Caco-2 (cell line): ENCODE results near the gene ABCD1. TPM values are rescaled to one million over a fixed set of nuclear protein-coding genes. Genes with fewer than 3 reads are reported as not detected.

Source experiments
- BruUV-seq: library from RNA; stranded (reverse); fragments of 400-500 nt; replicated peaks from 2 replicates; lab custom pipeline; 2021; lab: Mats Ljungman, UMichigan
- CTCF ChIA-PET: fragments of 300-600 bp; sonication (Branson Sonifier 250); formaldehyde crosslinking; loops from one replicate; lab custom pipeline; 2022; ENCODE audit warnings: antibody characterized with exemption; lab: Charles Lee
- POLR2A ChIA-PET: fragments of 300-600 bp; sonication (Branson Sonifier 250); formaldehyde crosslinking; loops from one replicate; lab custom pipeline; 2022; ENCODE audit warnings: antibody characterized with exemption; lab: Charles Lee
- DNase-seq, 2 experiments: peaks; one replicate each; pipeline versions ENCODE4 v3.0.0 to v3.0.0-alpha.2; 2020 to 2022
- H3K27me3 ChIP-seq: replicated peaks from 2 replicates; pipeline ENCODE4 v1.6.0; 2011; ENCODE audit warnings: low read length; ENCODE audit not compliant: control insufficient read depth, insufficient read depth
- H3K36me3 ChIP-seq: 2 replicates; pipeline ENCODE4 v1.5.1; 2011; ENCODE audit warnings: low read length; ENCODE audit not compliant: control insufficient read depth, insufficient read depth
- H3K4me1 ChIP-seq: fragments of 250-450 bp; sonication (Bioruptor Pico); 2 replicates; pipeline ENCODE4 v1.5.1; 2020; ENCODE audit warnings: mild to moderate bottlenecking
- H3K4me3 ChIP-seq: 2 replicates; pipeline ENCODE4 v1.5.1; 2011; ENCODE audit warnings: low read depth, mild to moderate bottlenecking, control low read depth, low read length
- H3K9me3 ChIP-seq: fragments of 250-450 bp; sonication (Bioruptor Pico); 2 replicates; pipeline ENCODE4 v1.5.1; 2020; ENCODE audit warnings: mild to moderate bottlenecking, moderate library complexity
- H3K27ac Mint-ChIP-seq: one replicate; pipeline ENCODE4 v1.8.0; 2022; ENCODE audit warnings: mixed read lengths; ENCODE audit not compliant: unreplicated experiment
- H3K27me3 Mint-ChIP-seq: one replicate; pipeline ENCODE4 v1.8.0; 2022; ENCODE audit warnings: mixed read lengths; ENCODE audit not compliant: insufficient read depth, unreplicated experiment
- H3K36me3 Mint-ChIP-seq: one replicate; pipeline ENCODE4 v1.8.0; 2022; ENCODE audit warnings: mild to moderate bottlenecking, mixed read lengths; ENCODE audit not compliant: insufficient read depth, unreplicated experiment
- H3K4me1 Mint-ChIP-seq: one replicate; pipeline ENCODE4 v1.8.0; 2022; ENCODE audit warnings: low read depth, mixed read lengths; ENCODE audit not compliant: unreplicated experiment
- H3K4me3 Mint-ChIP-seq: one replicate; pipeline ENCODE4 v1.8.0; 2022; ENCODE audit warnings: mild to moderate bottlenecking, moderate library complexity, mixed read lengths; ENCODE audit not compliant: unreplicated experiment
- H3K9me3 Mint-ChIP-seq: one replicate; pipeline ENCODE4 v1.8.0; 2022; ENCODE audit warnings: mixed read lengths; ENCODE audit not compliant: unreplicated experiment
- intact Hi-C: fragments of 100-400 bp; cut with micrococcal nuclease; formaldehyde crosslinking; loops from one replicate; pipeline ENCODE4 v1.10.0; 2022; ENCODE audit not compliant: unreplicated experiment
- total RNA-seq: library from RNA; stranded (reverse); gene quantifications from 2 replicates; pipeline ENCODE4 v1.2.3, GENCODE V29; 2022
- TF ChIP-seq, protein P1 (sequence below), 2 experiments: fragments of 200-600 bp in 1 of 2; IDR thresholded peaks; 1 replicate in 1 of 2; 2 replicates in 1 of 2; pipeline versions ENCODE4 v1.5.1 to v1.8.0; 2011 to 2022; ENCODE audit warnings: antibody characterized with exemption in 1 of 2, control low read depth in 1 of 2, inconsistent platforms in 1 of 2, low read depth in 1 of 2, low read length in 1 of 2, mild to moderate bottlenecking in 1 of 2, moderate library complexity in 1 of 2; ENCODE audit not compliant: insufficient read depth in 1 of 2, severe bottlenecking in 1 of 2, unreplicated experiment in 1 of 2

Gene ABCD1
- total RNA-seq, 1 experiment from 2014 or later: 4.3 TPM

DNA sequence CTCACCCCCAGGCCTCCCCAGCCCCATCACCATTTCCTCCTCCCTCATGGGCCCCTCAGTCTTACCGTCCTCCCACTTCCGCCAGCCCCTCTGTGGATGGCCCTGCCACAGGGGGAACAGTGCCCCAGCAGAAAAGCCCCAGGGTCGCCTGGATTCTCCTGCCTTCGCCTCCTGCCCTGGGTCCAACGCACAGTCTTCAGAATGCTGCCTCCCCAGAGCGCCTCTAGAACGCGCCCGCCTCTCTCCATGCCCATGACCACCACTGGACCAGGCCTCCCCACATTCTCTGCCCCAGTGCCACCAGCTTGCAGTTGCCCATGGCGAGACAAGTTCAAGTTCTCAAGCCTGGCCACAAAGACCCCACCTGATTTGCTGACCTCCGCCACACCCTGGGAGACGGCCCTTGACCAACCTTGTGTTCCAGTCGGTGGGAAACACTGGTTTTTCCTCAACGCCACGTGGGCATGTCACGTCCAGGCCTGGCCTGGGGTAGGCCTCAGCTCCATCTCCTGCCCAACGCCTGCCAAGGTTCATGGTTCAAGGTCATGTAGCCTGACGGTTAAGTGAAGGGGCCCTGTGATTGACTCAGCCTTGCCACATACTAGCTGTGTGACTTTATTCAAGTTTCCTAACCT, 38.8 kb downstream of the ABCD1 start:
- TF ChIP-seq, protein P1, sequence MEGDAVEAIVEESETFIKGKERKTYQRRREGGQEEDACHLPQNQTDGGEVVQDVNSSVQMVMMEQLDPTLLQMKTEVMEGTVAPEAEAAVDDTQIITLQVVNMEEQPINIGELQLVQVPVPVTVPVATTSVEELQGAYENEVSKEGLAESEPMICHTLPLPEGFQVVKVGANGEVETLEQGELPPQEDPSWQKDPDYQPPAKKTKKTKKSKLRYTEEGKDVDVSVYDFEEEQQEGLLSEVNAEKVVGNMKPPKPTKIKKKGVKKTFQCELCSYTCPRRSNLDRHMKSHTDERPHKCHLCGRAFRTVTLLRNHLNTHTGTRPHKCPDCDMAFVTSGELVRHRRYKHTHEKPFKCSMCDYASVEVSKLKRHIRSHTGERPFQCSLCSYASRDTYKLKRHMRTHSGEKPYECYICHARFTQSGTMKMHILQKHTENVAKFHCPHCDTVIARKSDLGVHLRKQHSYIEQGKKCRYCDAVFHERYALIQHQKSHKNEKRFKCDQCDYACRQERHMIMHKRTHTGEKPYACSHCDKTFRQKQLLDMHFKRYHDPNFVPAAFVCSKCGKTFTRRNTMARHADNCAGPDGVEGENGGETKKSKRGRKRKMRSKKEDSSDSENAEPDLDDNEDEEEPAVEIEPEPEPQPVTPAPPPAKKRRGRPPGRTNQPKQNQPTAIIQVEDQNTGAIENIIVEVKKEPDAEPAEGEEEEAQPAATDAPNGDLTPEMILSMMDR (IDR thresholded peaks at IDR 0.05; ENCODE audit: insufficient read depth in 1 of 2, low read depth in 1 of 2, low read length in 1 of 2, severe bottlenecking in 1 of 2, unreplicated experiment in 1 of 2): no peak
- Histone ChIP-seq H3K9me3 (no peaks in the 10 kb centered on the region), H3K27me3 (no peaks in the 10 kb centered on the region), H3K4me1 (no peaks in the 10 kb centered on the region), H3K36me3 (no peaks in the 10 kb centered on the region), H3K4me3 (no peak overlapping the region)
- Mint-ChIP-seq H3K4me1 (no peaks in the 10 kb centered on the region), H3K27me3 (no peaks in the 10 kb centered on the region), H3K9me3 (no peaks in the 10 kb centered on the region), H3K36me3 (peaks cover 4% of the 10 kb centered on the region), H3K27ac (no peak overlapping the region), H3K4me3 (no peak overlapping the region)
- intact Hi-C loops: no loop called here
- POLR2A ChIA-PET: no interaction called here
- CTCF ChIA-PET: no interaction called here
- BruUV-seq: no TSS peak
- no peak for DNase-seq

DNA sequence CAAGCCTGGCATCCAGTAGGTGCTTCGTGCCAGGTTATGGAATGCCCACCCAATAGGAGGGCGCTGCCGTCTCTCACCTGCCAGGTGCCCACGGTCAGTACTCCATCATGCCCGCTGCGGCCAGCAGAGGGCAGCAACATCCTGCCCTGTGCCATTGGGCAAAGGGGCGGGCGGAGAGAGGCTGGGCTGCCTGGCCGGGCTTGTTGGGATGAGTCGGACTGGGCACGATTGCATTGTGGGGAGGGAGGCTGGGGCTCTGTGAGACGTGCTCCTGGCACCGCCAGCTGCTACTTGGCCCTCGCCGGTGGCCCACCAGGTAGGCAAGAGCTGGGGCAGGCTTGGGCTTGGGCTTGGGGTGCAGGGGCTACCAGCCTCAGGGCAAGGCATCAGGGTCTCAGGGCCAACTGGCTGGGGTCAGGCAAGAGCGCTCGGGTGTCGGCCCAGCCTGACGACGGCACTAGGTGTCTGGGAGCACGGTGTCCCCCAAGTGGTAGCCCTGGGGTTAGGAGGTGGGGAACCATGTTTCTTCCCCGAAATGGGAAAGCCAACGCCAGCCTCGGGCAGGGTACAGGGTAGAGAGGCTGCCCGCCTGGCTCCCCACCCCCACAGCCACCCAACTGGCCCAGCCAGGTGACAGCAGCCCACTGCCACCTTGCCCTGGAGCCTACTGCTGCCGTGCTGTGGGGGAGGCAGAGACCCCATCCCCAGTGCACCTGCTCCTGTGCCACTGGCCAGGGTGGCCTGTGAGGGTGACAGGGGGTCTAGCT, 39.5 kb downstream of the ABCD1 start, which contains the start of gene PLXNB3:
TSS of gene PLXNB3 (plus strand) at position 261 of the 767 bp plus-strand sequence. CDS start 1,287 bp downstream, outside the sequence.
- Histone ChIP-seq H3K9me3 (no peaks in the 10 kb centered on the region), H3K4me1 (no peaks in the 10 kb centered on the region), H3K4me3 (no peak within 1 kb of the TSS), H3K36me3 (no peaks in the 10 kb centered on the region), H3K27me3 (no peaks in the 10 kb centered on the region)
- H3K4me1 Mint-ChIP-seq: no peaks in the 10 kb centered on the region
- ChIA-PET CTCF (no interaction called here), POLR2A (no interaction called here)
- no peaks in the 10 kb centered on the region for H3K27me3 Mint-ChIP-seq
- H3K9me3 Mint-ChIP-seq: no peaks in the 10 kb centered on the region
- no peak within 1 kb of the TSS for H3K27ac Mint-ChIP-seq
- DNase-seq: peak; percentile 66 to 75
- H3K4me3 Mint-ChIP-seq: no peak within 1 kb of the TSS
- intact Hi-C loops: loop anchor here (1.0 kb wide), 2 partner anchors 160 to 183 kb away; no protein-coding TSS in a partner anchor
- BruUV-seq: no TSS peak
- TF ChIP-seq, protein P1 (IDR thresholded peaks at IDR 0.05; ENCODE audit: insufficient read depth in 1 of 2, low read depth in 1 of 2, low read length in 1 of 2, severe bottlenecking in 1 of 2, unreplicated experiment in 1 of 2): peak; percentile 58 to 75
- H3K36me3 Mint-ChIP-seq: peaks cover 4% of the 10 kb centered on the region

DNA sequence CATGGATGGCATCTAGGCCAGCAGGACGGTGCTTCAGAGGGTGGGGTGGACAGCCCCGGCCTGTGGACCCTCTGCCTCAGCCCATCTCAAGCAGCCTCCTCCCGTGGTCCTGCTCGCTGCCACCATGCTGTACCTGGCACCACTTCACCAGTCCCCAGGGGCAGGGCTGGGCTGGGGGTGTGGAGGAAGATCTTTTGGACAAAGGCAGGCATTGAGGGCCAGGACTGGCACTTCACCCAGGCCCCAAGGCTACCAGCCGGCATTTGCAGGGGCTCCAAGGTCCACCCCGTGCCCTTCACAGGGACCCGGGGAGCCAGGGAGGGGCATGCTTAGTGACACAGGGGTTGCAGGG, 40.1 kb downstream of the ABCD1 start:
- no TSS peak for BruUV-seq
- intact Hi-C loops: loop anchor here (1.0 kb wide), 2 partner anchors 160 to 183 kb away; no protein-coding TSS in a partner anchor
- Histone ChIP-seq H3K9me3 (no peaks in the 10 kb centered on the region), H3K4me3 (no peak overlapping the region), H3K27me3 (no peaks in the 10 kb centered on the region), H3K4me1 (no peaks in the 10 kb centered on the region), H3K36me3 (no peaks in the 10 kb centered on the region)
- no peaks in the 10 kb centered on the region for H3K27me3 Mint-ChIP-seq
- ChIA-PET POLR2A (no interaction called here), CTCF (no interaction called here)
- H3K4me1 Mint-ChIP-seq: no peaks in the 10 kb centered on the region
- H3K36me3 Mint-ChIP-seq: peaks cover 4% of the 10 kb centered on the region
- DNase-seq: no peak
- H3K27ac Mint-ChIP-seq: no peak overlapping the region
- TF ChIP-seq, protein P1 (IDR thresholded peaks at IDR 0.05; ENCODE audit: insufficient read depth in 1 of 2, low read depth in 1 of 2, low read length in 1 of 2, severe bottlenecking in 1 of 2, unreplicated experiment in 1 of 2): no peak
- no peaks in the 10 kb centered on the region for H3K9me3 Mint-ChIP-seq
- H3K4me3 Mint-ChIP-seq: no peak overlapping the region
